ENCODE results near the gene CASP8AP2. TPM values are rescaled to one million over a fixed set of nuclear protein-coding genes. Genes with fewer than 3 reads are reported as not detected.

Gene CASP8AP2
- total and polyA plus RNA-seq, 2 of the 13 experiments (the other 11 are each of a cell fraction or from before 2014, with no cell fraction given): 5.7 to 13.5 TPM

DNA sequence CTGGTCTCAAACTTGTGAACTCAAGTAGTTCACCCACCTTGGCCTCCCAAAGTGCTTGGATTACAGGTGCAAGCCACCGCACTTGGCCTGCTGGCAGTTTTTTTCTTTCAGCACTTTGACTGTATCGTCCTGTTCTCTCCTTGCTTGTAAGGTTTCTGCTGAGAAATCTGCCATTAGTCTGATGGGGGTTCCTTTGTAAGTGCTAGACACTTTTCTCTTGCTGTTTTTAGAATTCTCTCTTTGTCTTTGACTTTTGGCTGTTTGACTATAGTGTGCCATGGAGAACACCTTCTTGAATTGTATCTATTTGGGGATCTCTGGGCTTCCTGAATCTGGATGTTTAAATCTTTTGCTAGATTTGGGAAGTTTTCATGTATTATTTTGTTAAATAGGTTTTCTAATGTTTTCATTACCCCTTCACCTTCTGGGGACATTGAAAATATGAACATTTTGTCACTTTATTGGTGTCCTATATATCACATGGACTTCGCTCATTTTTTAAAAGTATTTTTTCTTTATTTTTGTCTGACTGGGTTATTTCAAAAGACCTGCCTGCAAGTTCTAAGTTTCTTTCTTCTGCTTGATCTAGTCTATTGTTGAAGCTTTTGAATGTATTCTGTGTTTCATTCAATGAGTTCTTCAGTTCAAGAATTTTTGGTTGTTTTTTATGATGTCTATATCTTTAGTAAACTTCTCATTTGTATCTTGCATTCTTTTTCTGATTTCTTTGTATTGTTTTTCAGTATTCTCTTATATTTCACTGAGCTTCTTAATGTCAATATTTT lies 86.6 kb downstream of the CASP8AP2 start:
- Histone ChIP-seq H4K20me1 (ENCODE audit: insufficient read depth, low read length) (no peaks in the 10 kb centered on the region), H2AFZ (ENCODE audit: low read length) (no peak overlapping the region), H3K36me3 (replicated peaks in 1 of 2; ENCODE audit: control insufficient read depth in 1 of 2, insufficient read depth in 2 of 2, low read length in 2 of 2) (no peaks in the 10 kb centered on the region), H3K79me2 (ENCODE audit: insufficient read depth, low read length) (no peaks in the 10 kb centered on the region), H3K9ac (ENCODE audit: insufficient read depth, low read depth, low read length) (no peak overlapping the region), H3K4me3 (replicated peaks in 1 of 3; ENCODE audit: insufficient read depth in 1 of 3, low read depth in 2 of 3, low read length in 3 of 3) (no peak overlapping the region), H3K4me1 (ENCODE audit: insufficient read depth, low read length) (no peaks in the 10 kb centered on the region), H3K9me3 (ENCODE audit: low read length) (no peaks in the 10 kb centered on the region; the same call in 1 of the 2 replicates), H3K4me2 (ENCODE audit: low read depth, low read length) (no peak overlapping the region), H3K27me3 (ENCODE audit: control insufficient read depth in 1 of 2, insufficient read depth in 2 of 2, low read length in 2 of 2) (peaks cover 2 to 6% of the 10 kb centered on the region in 2 experiments; a peak in 3 of 5 replicates), H3K27ac (ENCODE audit: extremely low read length, insufficient read depth, low read length) (no peak overlapping the region)
- no peak for ATAC-seq
- FAIRE-seq: no peak
- TF ChIP-seq STAG1 (CRISPR knock-in tag; IDR thresholded peaks at IDR 0.05) (no peak), ZNF160 (CRISPR knock-in tag; IDR thresholded peaks at IDR 0.05) (peak; percentile 56; the same call in 1 of the 2 replicates)
- intact Hi-C loops (cut with micrococcal nuclease; ENCODE audit: unreplicated experiment): no loop called here
- BruUV-seq (replicated peaks): no TSS peak
- in situ Hi-C loops (cut with HindIII; ENCODE audit: extremely low pct_ligation_motif_present, low pct_unique_long_range_greater_than_20kb): no loop called here
- 5% methylated on average over 3 of the region's 3 CpGs for WGBS (ENCODE audit: low lambda C conversion rate)
- ChIA-PET CTCF (ENCODE audit: low intra/inter-chr PET ratio, low total read pairs) (no interaction called here), POLR2A (no interaction called here)
- no peak for DNase-seq (ENCODE audit: low spot score)

DNA sequence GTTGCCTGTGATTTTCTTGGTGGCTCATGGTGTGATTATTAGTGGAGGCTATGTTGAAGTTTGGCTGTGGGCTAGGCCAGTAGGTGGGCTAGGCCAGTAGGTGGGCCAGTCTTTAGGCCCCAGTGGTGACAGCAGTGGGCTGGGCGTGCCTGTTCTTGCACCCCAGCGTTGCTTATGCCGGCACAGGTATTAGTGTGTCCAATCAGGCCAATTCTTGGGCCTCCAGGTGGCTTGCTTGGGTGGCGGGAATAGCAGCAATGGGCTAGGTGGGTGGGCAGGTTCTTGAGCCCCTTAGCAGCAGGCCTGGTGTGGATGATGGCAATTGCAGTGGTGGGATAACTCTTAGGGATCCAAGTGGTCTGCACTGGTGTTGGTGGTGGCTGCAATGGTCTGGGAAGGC lies 87.5 kb downstream of the CASP8AP2 start:
- POLR2A ChIA-PET: no interaction called here
- no peak overlapping the region for H3K27ac ChIP-seq (ENCODE audit: extremely low read length, insufficient read depth, low read length)
- FAIRE-seq: no peak
- TF ChIP-seq, protein P1, sequence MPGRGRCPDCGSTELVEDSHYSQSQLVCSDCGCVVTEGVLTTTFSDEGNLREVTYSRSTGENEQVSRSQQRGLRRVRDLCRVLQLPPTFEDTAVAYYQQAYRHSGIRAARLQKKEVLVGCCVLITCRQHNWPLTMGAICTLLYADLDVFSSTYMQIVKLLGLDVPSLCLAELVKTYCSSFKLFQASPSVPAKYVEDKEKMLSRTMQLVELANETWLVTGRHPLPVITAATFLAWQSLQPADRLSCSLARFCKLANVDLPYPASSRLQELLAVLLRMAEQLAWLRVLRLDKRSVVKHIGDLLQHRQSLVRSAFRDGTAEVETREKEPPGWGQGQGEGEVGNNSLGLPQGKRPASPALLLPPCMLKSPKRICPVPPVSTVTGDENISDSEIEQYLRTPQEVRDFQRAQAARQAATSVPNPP (CRISPR knock-in tag; IDR thresholded peaks at IDR 0.05): no peak
- TF ChIP-seq MTA1 (CRISPR knock-in tag; IDR thresholded peaks at IDR 0.05; ENCODE audit: borderline replicate concordance): no peak
- TF ChIP-seq, protein P2, sequence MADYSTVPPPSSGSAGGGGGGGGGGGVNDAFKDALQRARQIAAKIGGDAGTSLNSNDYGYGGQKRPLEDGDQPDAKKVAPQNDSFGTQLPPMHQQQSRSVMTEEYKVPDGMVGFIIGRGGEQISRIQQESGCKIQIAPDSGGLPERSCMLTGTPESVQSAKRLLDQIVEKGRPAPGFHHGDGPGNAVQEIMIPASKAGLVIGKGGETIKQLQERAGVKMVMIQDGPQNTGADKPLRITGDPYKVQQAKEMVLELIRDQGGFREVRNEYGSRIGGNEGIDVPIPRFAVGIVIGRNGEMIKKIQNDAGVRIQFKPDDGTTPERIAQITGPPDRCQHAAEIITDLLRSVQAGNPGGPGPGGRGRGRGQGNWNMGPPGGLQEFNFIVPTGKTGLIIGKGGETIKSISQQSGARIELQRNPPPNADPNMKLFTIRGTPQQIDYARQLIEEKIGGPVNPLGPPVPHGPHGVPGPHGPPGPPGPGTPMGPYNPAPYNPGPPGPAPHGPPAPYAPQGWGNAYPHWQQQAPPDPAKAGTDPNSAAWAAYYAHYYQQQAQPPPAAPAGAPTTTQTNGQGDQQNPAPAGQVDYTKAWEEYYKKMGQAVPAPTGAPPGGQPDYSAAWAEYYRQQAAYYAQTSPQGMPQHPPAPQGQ (CRISPR knock-in tag; IDR thresholded peaks at IDR 0.05; ENCODE audit: borderline replicate concordance): no peak
- TF ChIP-seq, protein P3, sequence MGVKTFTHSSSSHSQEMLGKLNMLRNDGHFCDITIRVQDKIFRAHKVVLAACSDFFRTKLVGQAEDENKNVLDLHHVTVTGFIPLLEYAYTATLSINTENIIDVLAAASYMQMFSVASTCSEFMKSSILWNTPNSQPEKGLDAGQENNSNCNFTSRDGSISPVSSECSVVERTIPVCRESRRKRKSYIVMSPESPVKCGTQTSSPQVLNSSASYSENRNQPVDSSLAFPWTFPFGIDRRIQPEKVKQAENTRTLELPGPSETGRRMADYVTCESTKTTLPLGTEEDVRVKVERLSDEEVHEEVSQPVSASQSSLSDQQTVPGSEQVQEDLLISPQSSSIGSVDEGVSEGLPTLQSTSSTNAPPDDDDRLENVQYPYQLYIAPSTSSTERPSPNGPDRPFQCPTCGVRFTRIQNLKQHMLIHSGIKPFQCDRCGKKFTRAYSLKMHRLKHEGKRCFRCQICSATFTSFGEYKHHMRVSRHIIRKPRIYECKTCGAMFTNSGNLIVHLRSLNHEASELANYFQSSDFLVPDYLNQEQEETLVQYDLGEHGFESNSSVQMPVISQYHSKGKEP (CRISPR knock-in tag; IDR thresholded peaks at IDR 0.05): no peak
- TF ChIP-seq NBN (conservative IDR thresholded peaks at IDR 0.05): no peak
- no peak for TF ChIP-seq MBD4 (IDR thresholded peaks at IDR 0.05; ENCODE audit: borderline replicate concordance, low read length)
- TF ChIP-seq, protein P4, sequence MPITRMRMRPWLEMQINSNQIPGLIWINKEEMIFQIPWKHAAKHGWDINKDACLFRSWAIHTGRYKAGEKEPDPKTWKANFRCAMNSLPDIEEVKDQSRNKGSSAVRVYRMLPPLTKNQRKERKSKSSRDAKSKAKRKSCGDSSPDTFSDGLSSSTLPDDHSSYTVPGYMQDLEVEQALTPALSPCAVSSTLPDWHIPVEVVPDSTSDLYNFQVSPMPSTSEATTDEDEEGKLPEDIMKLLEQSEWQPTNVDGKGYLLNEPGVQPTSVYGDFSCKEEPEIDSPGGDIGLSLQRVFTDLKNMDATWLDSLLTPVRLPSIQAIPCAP (CRISPR knock-in tag; IDR thresholded peaks at IDR 0.05; ENCODE audit: low read depth): no peak
- no peak for TF ChIP-seq ZNF143 (CRISPR knock-in tag; IDR thresholded peaks at IDR 0.05)
- TF ChIP-seq, protein P5, sequence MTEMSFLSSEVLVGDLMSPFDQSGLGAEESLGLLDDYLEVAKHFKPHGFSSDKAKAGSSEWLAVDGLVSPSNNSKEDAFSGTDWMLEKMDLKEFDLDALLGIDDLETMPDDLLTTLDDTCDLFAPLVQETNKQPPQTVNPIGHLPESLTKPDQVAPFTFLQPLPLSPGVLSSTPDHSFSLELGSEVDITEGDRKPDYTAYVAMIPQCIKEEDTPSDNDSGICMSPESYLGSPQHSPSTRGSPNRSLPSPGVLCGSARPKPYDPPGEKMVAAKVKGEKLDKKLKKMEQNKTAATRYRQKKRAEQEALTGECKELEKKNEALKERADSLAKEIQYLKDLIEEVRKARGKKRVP (CRISPR knock-in tag; IDR thresholded peaks at IDR 0.05): no peak

More for the DNA sequence above, 87.5 kb downstream of the CASP8AP2 start:
- H2AFZ ChIP-seq (ENCODE audit: low read length): no peak overlapping the region
- in situ Hi-C loops (cut with HindIII; ENCODE audit: extremely low pct_ligation_motif_present, low pct_unique_long_range_greater_than_20kb) (no loop called here), intact Hi-C loops (cut with micrococcal nuclease; ENCODE audit: unreplicated experiment) (no loop called here)
- ATAC-seq (no peak), DNase-seq (ENCODE audit: low spot score) (no peak)
- no peaks in the 10 kb centered on the region; the same call in 1 of the 2 replicates for H3K9me3 ChIP-seq (ENCODE audit: low read length)
- no peak overlapping the region for H3K9ac ChIP-seq (ENCODE audit: insufficient read depth, low read depth, low read length)
- H3K79me2 ChIP-seq (ENCODE audit: insufficient read depth, low read length): no peaks in the 10 kb centered on the region
- H3K4me1 ChIP-seq (ENCODE audit: insufficient read depth, low read length): no peaks in the 10 kb centered on the region
- H3K36me3 ChIP-seq (replicated peaks in 1 of 2; ENCODE audit: control insufficient read depth in 1 of 2, insufficient read depth in 2 of 2, low read length in 2 of 2): no peaks in the 10 kb centered on the region
- H3K4me3 ChIP-seq (replicated peaks in 1 of 3; ENCODE audit: insufficient read depth in 1 of 3, low read depth in 2 of 3, low read length in 3 of 3): no peak overlapping the region
- peaks cover 4 to 14% of the 10 kb centered on the region in 2 experiments; a peak in 3 of 5 replicates for H3K27me3 ChIP-seq (ENCODE audit: control insufficient read depth in 1 of 2, insufficient read depth in 2 of 2, low read length in 2 of 2)
- WGBS (ENCODE audit: low lambda C conversion rate): no CpG with 5 or more reads among the region's 4 CpGs
- CTCF ChIA-PET (ENCODE audit: low intra/inter-chr PET ratio, low total read pairs): no interaction called here
- no peaks in the 10 kb centered on the region for H4K20me1 ChIP-seq (ENCODE audit: insufficient read depth, low read length)
- no peak overlapping the region for H3K4me2 ChIP-seq (ENCODE audit: low read depth, low read length)
- BruUV-seq (replicated peaks): no TSS peak

Data from HepG2 (cell line).